ENCODE data around the gene TNC.
"Not testable (repeated sequence)": the region's sequence is repeated elsewhere in the genome, so short reads cannot be mapped to it uniquely, and the experiment has no call there.

TNC gene

DNA sequence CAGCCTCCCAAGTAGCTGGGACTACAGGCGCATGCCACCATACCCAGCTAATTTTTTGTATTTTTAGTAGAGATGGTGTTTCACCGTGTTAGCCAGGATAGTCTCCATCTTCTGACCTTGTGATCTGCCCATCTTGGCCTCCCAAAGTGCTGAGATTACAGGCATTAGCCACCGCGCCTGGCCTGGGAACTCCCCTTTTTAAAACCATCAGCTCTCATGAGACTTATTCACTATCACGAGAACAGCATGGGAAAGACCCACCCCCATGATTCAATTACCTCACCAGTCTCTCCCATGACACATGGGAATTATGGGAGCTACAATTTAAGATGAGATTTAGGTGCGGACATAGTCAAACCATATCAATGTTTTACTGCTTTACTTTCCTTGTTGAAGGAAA, 10.8 kb upstream of the TNC start:
- not testable (repeated sequence) for H2BK5ac ChIP-seq (ENCODE audit: low read length); H2BK15ac ChIP-seq (replicated peaks; ENCODE audit: low read depth); H3K56ac ChIP-seq (ENCODE audit: low read length); H2BK120ac ChIP-seq (ENCODE audit: low read depth, low read length); H3K23ac ChIP-seq (ENCODE audit: low read length); H3K79me2 ChIP-seq (ENCODE audit: control insufficient read depth, insufficient read depth, low read length); H4K5ac ChIP-seq (ENCODE audit: low read length); H3K4me3 ChIP-seq (ENCODE audit: low read length); H3K79me1 ChIP-seq (ENCODE audit: low read length); H3K9ac ChIP-seq (ENCODE audit: low read length); H3K27me3 ChIP-seq (ENCODE audit: insufficient read depth, low read length, poor library complexity); H3K18ac ChIP-seq (ENCODE audit: low read length); H3K4me1 ChIP-seq (ENCODE audit: control insufficient read depth, low read depth, low read length); H2AK5ac ChIP-seq (ENCODE audit: low read length); H3K4me2 ChIP-seq (ENCODE audit: low read length); H3K36me3 ChIP-seq (ENCODE audit: control insufficient read depth, insufficient read depth, low read length); DNase-seq; H4K8ac ChIP-seq (ENCODE audit: low read depth, low read length); H3K27ac ChIP-seq (ENCODE audit: low read depth, low read length); H3K4ac ChIP-seq (ENCODE audit: low read depth, low read length)
- no CpG with 5 or more reads among the region's 6 CpGs for WGBS (ENCODE audit: extremely low coverage, insufficient coverage, low lambda C conversion rate)

DNA sequence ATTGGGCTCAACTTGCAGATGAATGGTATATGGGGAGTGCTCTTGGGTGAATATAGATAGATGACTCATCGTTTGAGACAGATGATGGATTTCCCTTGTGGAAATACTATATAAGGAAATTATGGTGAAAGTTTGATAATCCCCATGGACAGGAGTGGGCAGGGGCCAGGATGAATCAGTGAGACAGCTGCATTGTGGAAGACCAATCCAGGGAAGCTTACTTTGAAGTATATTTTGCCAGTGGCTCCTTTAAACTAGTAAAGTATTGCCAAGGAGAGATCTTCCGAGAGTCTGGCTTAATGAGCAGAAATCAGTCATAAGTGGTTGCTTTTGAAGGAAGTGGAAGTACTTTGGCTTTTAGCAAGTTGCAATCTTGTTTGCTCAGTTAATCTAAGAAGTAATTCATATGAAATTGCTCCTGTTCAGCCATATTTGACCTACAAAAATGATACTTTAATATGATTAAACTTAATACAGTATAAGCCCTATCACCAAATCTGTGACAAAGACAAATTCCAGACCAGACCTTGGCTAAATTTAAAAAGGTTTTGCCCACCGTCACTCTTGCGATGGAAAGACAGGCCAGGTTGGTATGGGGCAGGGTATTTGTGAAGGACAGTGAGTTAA, 9.3 kb upstream of the TNC start:
- Histone ChIP-seq H3K4me3 (ENCODE audit: low read length) (no peak overlapping the region), H3K79me2 (ENCODE audit: control insufficient read depth, insufficient read depth, low read length) (no peaks in the 10 kb centered on the region), H3K27ac (ENCODE audit: low read depth, low read length) (no peak overlapping the region), H2BK5ac (ENCODE audit: low read length) (no peak overlapping the region), H3K18ac (ENCODE audit: low read length) (peak overlapping the region; percentile 91), H3K4me2 (ENCODE audit: low read length) (no peak overlapping the region), H3K9ac (ENCODE audit: low read length) (no peak overlapping the region), H3K4ac (ENCODE audit: low read depth, low read length) (peak overlapping the region; percentile 3), H3K36me3 (ENCODE audit: control insufficient read depth, insufficient read depth, low read length) (no peaks in the 10 kb centered on the region), H3K23ac (ENCODE audit: low read length) (no peak overlapping the region), H4K5ac (ENCODE audit: low read length) (no peak overlapping the region), H4K8ac (ENCODE audit: low read depth, low read length) (no peak overlapping the region), H3K4me1 (ENCODE audit: control insufficient read depth, low read depth, low read length) (no peaks in the 10 kb centered on the region), H3K27me3 (ENCODE audit: insufficient read depth, low read length, poor library complexity) (no peaks in the 10 kb centered on the region), H2AK5ac (ENCODE audit: low read length) (no peak overlapping the region), H3K56ac (ENCODE audit: low read length) (no peak overlapping the region), H2BK120ac (ENCODE audit: low read depth, low read length) (peak overlapping the region; percentile 48), H2BK15ac (replicated peaks; ENCODE audit: low read depth) (no peak overlapping the region), H3K79me1 (ENCODE audit: low read length) (no peaks in the 10 kb centered on the region)
- DNase-seq: no peak
- no CpG with 5 or more reads among the region's 4 CpGs for WGBS (ENCODE audit: extremely low coverage, insufficient coverage, low lambda C conversion rate)

DNA sequence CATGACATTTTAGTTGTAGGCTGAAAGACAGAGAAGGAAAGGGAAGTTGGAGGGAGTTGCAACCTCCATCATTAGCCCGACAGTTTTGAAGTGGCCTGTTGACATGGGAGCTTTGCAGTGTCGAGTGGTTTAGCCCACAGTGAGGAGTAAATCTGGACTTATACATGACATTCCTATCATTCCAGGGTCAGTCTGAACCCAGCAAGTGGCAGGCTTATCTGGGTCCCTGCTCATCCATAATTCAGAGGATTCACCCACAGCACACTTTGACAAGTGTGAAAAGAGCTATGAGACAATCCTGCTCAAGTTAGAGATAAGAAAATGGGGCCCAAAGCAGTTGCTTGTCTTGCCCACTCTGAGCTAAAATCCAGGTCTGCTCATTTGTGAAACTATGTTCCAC, 8.4 kb upstream of the TNC start:
- H2AK5ac ChIP-seq (ENCODE audit: low read length): no peak overlapping the region
- no peaks in the 10 kb centered on the region for H3K79me1 ChIP-seq (ENCODE audit: low read length)
- no peaks in the 10 kb centered on the region for H3K27me3 ChIP-seq (ENCODE audit: insufficient read depth, low read length, poor library complexity)
- no peak overlapping the region for H4K5ac ChIP-seq (ENCODE audit: low read length)
- H4K8ac ChIP-seq (ENCODE audit: low read depth, low read length): no peak overlapping the region
- no peak overlapping the region for H3K4me3 ChIP-seq (ENCODE audit: low read length)
- no peak overlapping the region for H3K23ac ChIP-seq (ENCODE audit: low read length)
- H3K18ac ChIP-seq (ENCODE audit: low read length): peak overlapping the region; percentile 91
- H3K56ac ChIP-seq (ENCODE audit: low read length): no peak overlapping the region
- peak; percentile 66 for DNase-seq
- H2BK15ac ChIP-seq (replicated peaks; ENCODE audit: low read depth): no peak overlapping the region
- no peaks in the 10 kb centered on the region for H3K4me1 ChIP-seq (ENCODE audit: control insufficient read depth, low read depth, low read length)
- no peak overlapping the region for H3K4ac ChIP-seq (ENCODE audit: low read depth, low read length)
- H3K9ac ChIP-seq (ENCODE audit: low read length): no peak overlapping the region
- WGBS (ENCODE audit: extremely low coverage, insufficient coverage, low lambda C conversion rate): no CpG with 5 or more reads among the region's 2 CpGs
- no peak overlapping the region for H2BK5ac ChIP-seq (ENCODE audit: low read length)
- peak overlapping the region; percentile 48 for H2BK120ac ChIP-seq (ENCODE audit: low read depth, low read length)
- no peaks in the 10 kb centered on the region for H3K79me2 ChIP-seq (ENCODE audit: control insufficient read depth, insufficient read depth, low read length)
- no peak overlapping the region for H3K4me2 ChIP-seq (ENCODE audit: low read length)
- H3K36me3 ChIP-seq (ENCODE audit: control insufficient read depth, insufficient read depth, low read length): no peaks in the 10 kb centered on the region
- no peak overlapping the region for H3K27ac ChIP-seq (ENCODE audit: low read depth, low read length)

DNA sequence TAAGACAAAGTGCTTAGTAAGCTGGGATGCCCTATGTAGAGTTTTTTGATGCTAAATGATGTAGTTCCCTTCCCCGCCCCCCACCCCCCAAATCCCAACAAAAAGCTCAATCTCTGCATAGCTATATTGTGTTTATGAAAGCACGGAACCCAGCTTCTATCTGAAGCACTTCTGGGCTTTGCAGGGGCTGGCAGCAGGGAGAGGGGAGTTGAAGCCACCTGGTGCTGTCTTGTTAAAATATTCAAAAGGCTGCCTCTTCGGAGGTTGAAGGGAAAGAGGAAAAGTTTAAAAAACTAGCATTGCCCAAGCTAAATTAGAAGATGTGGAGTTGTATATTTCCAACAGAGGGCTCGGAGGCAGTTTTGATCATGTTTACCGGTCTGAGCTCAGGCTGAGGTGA, 5.0 kb upstream of the TNC start:
- H3K56ac ChIP-seq (ENCODE audit: low read length): peak overlapping the region; percentile 20
- no CpG with 5 or more reads among the region's 5 CpGs for WGBS (ENCODE audit: extremely low coverage, insufficient coverage, low lambda C conversion rate)
- H4K8ac ChIP-seq (ENCODE audit: low read depth, low read length): no peak overlapping the region
- no peak for DNase-seq
- H3K23ac ChIP-seq (ENCODE audit: low read length): no peak overlapping the region
- H3K27ac ChIP-seq (ENCODE audit: low read depth, low read length): no peak overlapping the region
- no peak overlapping the region for H2BK5ac ChIP-seq (ENCODE audit: low read length)
- no peaks in the 10 kb centered on the region for H3K79me1 ChIP-seq (ENCODE audit: low read length)
- H3K9ac ChIP-seq (ENCODE audit: low read length): no peak overlapping the region
- no peak overlapping the region for H3K4me2 ChIP-seq (ENCODE audit: low read length)
- peak overlapping the region; percentile 70 for H3K18ac ChIP-seq (ENCODE audit: low read length)
- H3K36me3 ChIP-seq (ENCODE audit: control insufficient read depth, insufficient read depth, low read length): no peaks in the 10 kb centered on the region
- H3K4me1 ChIP-seq (ENCODE audit: control insufficient read depth, low read depth, low read length): no peaks in the 10 kb centered on the region
- no peak overlapping the region for H3K4ac ChIP-seq (ENCODE audit: low read depth, low read length)
- no peak overlapping the region for H2BK120ac ChIP-seq (ENCODE audit: low read depth, low read length)
- no peaks in the 10 kb centered on the region for H3K79me2 ChIP-seq (ENCODE audit: control insufficient read depth, insufficient read depth, low read length)
- H3K27me3 ChIP-seq (ENCODE audit: insufficient read depth, low read length, poor library complexity): no peaks in the 10 kb centered on the region
- no peak overlapping the region for H3K4me3 ChIP-seq (ENCODE audit: low read length)
- no peak overlapping the region for H2BK15ac ChIP-seq (replicated peaks; ENCODE audit: low read depth)
- H4K5ac ChIP-seq (ENCODE audit: low read length): no peak overlapping the region
- no peak overlapping the region for H2AK5ac ChIP-seq (ENCODE audit: low read length)

DNA sequence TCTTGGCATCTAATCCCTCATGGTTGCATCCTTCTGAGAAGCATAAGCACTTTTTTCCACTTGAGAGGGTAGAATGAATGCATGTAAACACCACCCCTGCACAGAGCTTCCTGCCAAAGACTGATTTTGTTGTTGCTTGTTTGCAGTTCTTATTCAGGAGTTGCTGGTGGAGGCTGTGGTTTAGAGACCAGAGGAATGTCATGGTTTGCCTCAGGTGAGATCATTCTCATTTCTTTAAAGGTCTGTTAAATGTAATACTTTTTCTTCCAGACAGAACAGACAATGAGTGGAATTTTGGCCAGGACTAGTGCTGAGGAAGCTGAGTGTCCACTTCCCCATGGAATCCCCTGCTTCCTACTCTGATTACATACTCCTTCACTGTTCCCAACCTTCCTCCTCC, 3.2 kb upstream of the TNC start:
- Histone ChIP-seq H3K27ac (ENCODE audit: low read depth, low read length) (no peak overlapping the region), H3K9ac (ENCODE audit: low read length) (no peak overlapping the region), H2BK120ac (ENCODE audit: low read depth, low read length) (peak overlapping the region; percentile 34), H3K4me1 (ENCODE audit: control insufficient read depth, low read depth, low read length) (no peaks in the 10 kb centered on the region), H3K79me2 (ENCODE audit: control insufficient read depth, insufficient read depth, low read length) (peaks cover 13% of the 10 kb centered on the region), H3K23ac (ENCODE audit: low read length) (no peak overlapping the region), H4K5ac (ENCODE audit: low read length) (no peak overlapping the region), H3K4ac (ENCODE audit: low read depth, low read length) (no peak overlapping the region), H3K18ac (ENCODE audit: low read length) (peak overlapping the region; percentile 13), H3K56ac (ENCODE audit: low read length) (no peak overlapping the region), H3K36me3 (ENCODE audit: control insufficient read depth, insufficient read depth, low read length) (no peaks in the 10 kb centered on the region), H3K79me1 (ENCODE audit: low read length) (peaks cover 5% of the 10 kb centered on the region), H2BK5ac (ENCODE audit: low read length) (no peak overlapping the region), H3K4me2 (ENCODE audit: low read length) (no peak overlapping the region), H4K8ac (ENCODE audit: low read depth, low read length) (no peak overlapping the region), H2AK5ac (ENCODE audit: low read length) (no peak overlapping the region), H3K4me3 (ENCODE audit: low read length) (no peak overlapping the region), H3K27me3 (ENCODE audit: insufficient read depth, low read length, poor library complexity) (no peaks in the 10 kb centered on the region), H2BK15ac (replicated peaks; ENCODE audit: low read depth) (no peak overlapping the region)
- no peak for DNase-seq

DNA sequence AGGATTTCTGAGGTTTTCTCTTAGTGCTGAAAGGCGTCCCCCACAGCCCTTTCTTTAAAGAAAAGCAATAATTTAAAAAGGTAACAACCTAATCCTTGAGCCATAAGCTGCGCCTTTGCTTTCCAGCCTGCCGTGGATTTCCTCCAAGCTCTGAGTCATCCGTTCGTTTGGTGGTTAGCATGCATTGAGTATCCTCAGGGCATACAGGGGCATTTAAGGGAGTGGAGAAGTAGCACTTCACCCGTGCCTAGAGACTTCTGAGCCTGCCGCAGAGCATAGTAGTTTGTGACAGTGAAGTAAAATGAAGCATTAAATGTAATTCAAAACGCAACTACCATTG, 892 bp upstream of the TNC start:
- H2BK15ac ChIP-seq (replicated peaks; ENCODE audit: low read depth): no peak overlapping the region

More for the DNA sequence above, 892 bp upstream of the TNC start:
- Histone ChIP-seq H3K79me1 (ENCODE audit: low read length) (peaks cover 12% of the 10 kb centered on the region), H3K23ac (ENCODE audit: low read length) (no peak overlapping the region), H3K79me2 (ENCODE audit: control insufficient read depth, insufficient read depth, low read length) (peaks cover 19% of the 10 kb centered on the region), H2BK5ac (ENCODE audit: low read length) (peak overlapping the region; percentile 17), H3K56ac (ENCODE audit: low read length) (peak overlapping the region; percentile 83), H3K9ac (ENCODE audit: low read length) (peak overlapping the region; percentile 2), H3K36me3 (ENCODE audit: control insufficient read depth, insufficient read depth, low read length) (no peaks in the 10 kb centered on the region), H2BK120ac (ENCODE audit: low read depth, low read length) (no peak overlapping the region), H2AK5ac (ENCODE audit: low read length) (no peak overlapping the region), H3K4me2 (ENCODE audit: low read length) (peak overlapping the region; percentile 1), H3K27me3 (ENCODE audit: insufficient read depth, low read length, poor library complexity) (no peaks in the 10 kb centered on the region), H3K4ac (ENCODE audit: low read depth, low read length) (peak overlapping the region; percentile 95), H3K4me1 (ENCODE audit: control insufficient read depth, low read depth, low read length) (peaks cover 5% of the 10 kb centered on the region), H4K8ac (ENCODE audit: low read depth, low read length) (no peak overlapping the region), H3K18ac (ENCODE audit: low read length) (peak overlapping the region; percentile 25), H3K4me3 (ENCODE audit: low read length) (no peak overlapping the region), H4K5ac (ENCODE audit: low read length) (no peak overlapping the region), H3K27ac (ENCODE audit: low read depth, low read length) (peak overlapping the region; percentile 73)
- peak; percentile 95 for DNase-seq
- no CpG with 5 or more reads among the region's 8 CpGs for WGBS (ENCODE audit: extremely low coverage, insufficient coverage, low lambda C conversion rate)
